GM18868 (cell line): ENCODE results near the gene RARRES2.

Experiments used
- ATAC-seq: cut with Tn5 transposase; IDR thresholded peaks from one replicate; pipeline ENCODE4 v1.9.1; 2021; ENCODE audit warnings: mild to moderate bottlenecking, moderate library complexity; ENCODE audit not compliant: unreplicated experiment

Gene RARRES2

DNA sequence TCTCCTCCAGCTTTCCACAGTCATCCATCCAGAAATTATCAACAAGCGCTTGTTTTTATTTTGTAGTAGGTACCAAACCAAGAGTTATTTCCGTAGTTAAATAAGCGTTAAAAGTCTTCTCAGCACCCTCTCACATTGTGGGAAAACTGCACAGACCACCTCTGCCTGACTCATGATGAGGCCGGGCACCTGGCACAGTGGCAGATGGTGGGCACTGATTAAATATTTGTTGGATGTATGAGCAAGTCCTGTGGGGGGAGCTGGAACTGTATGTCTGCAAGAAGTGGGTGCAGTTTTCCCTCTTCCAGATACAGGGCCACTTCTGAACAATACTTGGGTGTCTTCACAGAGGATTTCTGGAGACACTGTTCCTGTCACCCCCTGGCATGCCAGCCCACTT is 21.9 kb upstream of the RARRES2 start:
- ATAC-seq: no peak

DNA sequence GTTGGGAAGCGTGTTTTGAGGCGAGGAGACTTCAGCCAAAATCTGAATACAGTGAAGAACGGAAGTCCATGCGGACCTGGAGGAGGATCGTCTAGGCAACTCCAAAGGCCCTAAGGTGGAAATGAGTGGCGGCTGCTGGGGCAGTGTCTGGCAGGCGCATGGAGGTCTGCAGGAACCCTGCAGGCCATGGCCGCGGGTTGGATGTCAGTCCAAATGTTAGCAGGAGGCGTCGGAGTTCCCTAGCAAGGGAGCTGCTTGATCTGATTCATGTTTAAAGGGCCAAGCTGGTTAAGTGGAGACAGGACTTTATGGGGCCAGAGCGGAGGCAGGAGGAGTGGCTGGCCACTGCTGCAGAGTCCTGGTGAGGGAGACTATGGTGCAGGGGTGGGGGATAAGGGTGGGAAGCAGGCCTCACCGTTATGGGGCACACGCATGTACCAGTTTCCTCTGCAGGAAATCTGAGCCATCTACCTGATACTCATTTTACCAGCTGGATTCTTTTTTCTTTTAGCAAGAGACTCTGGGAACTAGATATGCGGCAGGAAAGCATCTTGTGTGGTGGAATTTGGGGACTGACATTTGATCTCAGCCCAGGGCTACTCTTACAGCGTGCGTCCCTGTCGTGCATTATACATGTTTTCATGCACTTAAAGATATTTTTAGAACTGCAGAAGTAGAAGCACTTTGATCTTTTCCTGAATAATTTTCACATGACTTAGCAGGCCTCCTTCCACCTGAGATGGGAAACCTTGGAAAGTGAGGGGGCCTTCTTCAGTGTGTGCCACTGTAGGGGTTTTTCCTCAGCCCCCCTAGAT is 20.6 kb upstream of the RARRES2 start:
- ATAC-seq: no peak

DNA sequence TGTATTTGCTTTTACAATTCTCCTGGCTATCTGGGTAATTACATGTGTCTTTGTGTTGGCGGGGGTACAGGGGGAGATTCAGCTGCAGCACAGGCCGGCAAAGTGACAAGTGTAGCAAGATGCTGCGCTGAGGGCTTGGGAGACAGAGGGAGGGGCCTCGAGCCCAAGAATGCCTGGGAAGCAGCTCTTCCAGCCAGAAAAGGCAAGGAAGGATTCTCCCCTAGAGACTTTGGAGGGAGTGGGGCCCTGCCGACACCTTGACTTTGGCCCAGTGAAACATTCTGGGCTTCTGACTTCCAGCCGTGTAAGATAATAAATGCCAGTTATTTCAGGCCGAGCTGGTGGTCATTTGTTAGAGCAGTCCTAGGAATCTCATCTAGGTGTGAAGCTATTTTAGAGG is 20.0 kb upstream of the RARRES2 start:
- no peak for ATAC-seq

DNA sequence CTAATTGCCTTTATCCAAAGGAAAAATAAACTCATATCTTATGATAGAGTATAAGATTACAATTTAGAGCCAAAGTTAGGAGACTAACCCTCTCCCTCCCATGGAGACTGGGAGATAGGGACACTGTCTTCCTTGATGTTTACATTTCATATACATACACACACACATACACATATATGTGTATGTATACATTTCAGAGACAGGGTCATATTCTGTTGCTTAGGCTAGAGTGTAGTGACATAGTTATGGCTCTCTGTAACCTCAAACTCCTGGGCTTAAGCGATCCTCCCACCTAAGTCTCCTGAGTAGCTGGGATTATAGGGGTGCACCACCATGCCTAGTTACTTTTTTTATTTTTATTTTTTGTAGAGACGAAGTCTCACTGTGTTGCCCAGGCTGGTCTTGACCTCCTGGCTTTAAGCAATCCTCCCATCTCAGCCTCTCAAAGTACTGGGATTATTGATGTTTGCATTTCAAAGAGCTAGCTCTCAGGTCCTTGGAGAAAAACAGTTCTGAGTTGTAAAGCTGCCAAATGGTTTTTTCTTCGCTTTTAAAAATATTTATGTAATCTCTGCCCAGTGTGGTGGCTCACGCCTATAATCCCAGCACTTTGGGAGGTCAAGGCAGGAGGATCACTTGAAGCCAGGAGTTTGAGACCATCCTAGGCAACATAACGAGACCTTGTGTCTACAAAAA is 19.1 kb upstream of the RARRES2 start:
- ATAC-seq: no peak

DNA sequence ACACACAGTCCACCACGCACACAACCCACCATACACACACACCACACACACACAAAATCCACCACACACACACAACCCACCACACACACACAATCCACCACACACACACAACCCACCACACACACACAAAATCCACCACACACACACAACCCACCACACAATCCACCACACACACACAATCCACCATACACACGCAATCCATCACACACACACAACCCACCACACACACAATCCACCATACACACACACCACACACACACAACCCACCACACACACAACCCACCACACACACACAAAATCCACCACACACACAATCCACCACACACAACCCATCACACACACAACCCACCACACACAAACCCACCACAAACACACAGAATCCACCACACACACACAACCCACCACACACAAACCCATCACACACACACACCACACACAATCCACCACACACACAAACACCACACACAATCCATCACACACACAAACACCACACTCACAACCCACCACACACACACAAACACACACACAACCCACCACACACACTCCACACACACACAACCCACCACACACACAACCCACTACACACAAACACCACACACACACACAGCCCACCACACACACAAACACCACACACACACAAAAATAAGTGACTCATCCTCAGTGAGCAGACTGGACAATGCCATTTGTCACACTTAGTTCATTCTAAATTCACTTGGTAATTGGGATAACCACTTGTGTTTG is 18.4 kb upstream of the RARRES2 start:
- ATAC-seq: no peak

DNA sequence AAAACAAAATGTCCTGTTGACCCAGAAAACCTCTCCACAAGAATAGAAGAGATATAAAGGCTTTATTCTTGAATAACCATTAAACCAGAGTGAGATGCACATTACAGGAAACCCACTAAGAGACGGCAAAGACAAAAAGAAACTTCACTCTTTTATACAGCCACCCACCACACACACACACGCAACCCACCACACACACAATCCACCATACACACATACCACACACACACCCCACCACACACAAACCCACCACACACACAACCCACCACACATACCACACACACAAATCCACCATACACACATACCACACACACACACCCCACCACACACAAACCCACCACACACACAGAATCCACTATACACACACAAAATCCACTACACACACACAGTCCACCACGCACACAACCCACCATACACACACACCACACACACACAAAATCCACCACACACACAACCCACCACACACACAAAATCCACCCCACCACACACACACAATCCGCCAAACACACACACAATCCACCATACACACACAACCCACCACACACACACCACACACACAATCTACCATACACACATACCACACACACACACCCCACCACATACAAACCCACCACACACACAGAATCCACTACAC is 17.7 kb upstream of the RARRES2 start:
- no peak for ATAC-seq

DNA sequence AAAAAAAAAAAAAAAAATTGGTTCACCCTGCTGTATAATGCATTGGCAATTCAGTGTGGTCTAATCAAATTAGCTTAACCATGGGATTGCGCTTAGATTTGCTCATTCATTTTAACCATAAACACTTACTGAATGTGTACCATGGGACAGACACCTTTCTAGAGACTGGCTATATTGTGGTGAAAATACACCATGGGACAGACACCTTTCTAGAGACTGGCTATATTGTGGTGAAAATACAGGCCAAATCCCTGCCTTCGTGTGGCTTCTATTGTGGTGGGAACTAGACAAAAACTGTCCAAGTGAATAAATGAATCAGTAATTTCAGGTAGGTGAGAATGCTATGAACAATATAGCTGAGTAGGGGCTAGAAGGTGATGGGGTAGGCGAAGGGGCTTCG is 17.0 kb upstream of the RARRES2 start:
- ATAC-seq: no peak

DNA sequence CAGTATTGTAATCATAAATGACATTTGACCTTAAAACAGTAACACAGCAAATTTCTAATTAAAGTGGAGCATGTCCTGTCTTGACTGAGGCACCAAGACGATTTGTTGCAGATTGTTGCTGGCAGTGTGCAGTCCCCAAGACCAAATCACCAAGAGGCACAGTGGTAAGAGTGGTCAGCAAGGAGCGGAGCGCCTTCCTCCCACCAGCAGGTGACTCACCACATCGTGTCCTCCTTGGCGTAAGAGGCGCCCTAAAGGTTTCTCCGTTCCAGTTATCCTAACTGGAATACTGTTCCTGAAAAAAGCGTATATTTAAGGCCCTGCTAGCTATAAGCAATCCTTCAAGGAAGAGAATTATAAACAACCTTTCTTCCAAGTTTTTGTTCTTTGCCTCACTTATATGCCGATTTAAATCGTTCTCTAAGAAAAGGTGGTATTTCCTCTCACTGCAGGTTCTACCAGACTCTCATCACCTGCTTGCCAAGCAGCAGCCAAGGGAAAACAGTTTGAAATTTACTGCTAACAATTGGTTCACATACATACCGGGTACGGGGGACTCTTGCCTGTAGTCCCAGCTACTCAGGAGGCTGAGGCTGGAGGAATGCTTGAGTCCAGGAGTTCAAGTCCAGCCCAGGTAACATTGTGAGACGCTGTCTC is 16.5 kb upstream of the RARRES2 start:
- peak; percentile 5 for ATAC-seq

DNA sequence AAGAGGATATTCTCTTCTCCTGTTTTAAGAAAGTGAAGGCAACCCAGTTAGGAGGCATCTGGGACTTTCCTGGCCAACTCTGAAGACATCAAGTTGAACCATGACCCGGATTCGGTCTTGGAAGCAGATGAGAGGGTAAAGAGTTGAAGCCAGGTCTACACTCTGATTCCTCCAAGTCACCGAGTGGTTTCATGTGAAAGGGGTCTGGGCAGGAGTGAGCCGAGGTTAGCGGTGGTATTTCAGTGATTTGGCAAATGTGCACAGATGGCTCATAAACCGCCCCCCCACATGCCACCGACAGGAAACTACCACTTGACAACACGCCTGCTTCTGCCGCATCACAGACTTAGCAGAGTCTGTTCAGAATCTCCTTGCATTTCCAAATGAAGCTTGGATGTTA is 15.8 kb upstream of the RARRES2 start:
- peak; percentile 71 for ATAC-seq

DNA sequence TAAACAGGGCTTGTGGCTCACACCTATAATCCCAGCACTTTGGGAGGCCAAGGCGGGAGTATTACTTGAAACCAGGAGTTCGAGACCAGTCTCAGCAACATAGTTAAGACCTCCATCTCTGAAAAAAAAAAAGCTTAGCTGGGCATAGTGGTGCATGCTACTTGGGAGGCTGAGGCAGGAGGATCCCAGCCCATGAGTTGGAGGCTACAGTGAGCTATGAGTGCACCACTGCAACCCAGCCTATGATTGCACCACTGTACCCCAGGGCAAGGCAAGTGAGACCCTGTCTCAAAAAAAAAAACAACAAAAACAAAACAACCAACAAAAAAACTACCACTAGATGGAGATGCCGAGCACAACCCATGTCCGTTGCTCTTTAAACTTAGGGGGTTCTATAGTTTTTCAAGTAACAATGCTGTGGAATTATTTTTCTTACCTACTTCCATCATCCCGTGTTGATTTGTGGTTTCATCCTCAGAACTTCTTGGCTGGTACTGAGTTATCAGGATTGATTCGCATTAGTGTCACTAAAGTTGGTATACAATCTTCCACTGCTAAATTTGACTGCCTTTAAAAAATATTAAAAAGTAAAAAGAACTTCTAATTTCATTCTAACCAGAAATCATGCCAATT is 15.0 kb upstream of the RARRES2 start:
- ATAC-seq: no peak

DNA sequence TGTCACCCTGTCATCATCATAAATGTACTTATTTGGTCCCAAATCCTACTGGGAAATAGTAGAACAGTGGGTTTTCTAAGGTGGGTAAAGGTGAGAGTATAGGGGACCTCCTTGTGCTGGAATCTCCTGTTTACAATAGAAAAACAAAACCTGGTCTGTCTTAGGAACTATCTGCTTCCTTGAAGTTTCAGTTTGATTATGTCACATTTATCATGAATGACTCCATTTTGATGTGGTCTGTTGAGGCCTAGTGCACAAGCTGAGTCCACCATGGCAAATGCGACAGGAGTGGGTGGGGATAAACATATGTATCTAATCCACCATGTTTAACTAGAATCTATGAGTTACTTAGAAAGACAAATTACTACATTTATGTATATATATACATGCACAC is 14.2 kb upstream of the RARRES2 start:
- ATAC-seq: no peak

DNA sequence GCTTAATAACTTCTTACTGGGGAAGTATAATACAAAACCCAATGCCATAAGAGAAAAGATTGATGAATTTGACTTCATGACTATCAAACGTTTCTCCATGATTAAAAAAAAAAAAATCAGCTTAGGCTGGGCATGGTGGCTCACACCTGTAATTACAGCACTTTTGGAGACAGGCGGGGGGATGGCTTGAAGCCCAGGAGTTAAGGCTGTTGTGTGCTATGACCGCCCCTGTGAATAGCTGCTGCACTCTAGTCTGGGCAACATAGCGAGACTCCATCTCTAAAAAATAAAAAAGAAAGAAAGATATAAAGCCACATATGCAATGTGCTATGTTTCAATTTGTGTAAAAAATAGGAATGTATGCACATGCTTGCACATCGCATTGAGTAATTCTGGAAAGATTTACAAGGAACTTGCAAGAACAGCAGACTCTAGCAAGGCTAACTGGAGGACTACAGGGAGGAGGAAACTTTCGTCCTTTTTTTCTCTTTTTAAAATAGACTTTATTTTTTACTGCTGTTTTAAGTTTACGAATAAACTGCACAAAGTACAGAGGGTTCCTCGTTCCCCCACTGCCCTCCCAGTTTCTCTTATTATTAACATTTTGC is 10.3 kb upstream of the RARRES2 start:
- no peak for ATAC-seq

DNA sequence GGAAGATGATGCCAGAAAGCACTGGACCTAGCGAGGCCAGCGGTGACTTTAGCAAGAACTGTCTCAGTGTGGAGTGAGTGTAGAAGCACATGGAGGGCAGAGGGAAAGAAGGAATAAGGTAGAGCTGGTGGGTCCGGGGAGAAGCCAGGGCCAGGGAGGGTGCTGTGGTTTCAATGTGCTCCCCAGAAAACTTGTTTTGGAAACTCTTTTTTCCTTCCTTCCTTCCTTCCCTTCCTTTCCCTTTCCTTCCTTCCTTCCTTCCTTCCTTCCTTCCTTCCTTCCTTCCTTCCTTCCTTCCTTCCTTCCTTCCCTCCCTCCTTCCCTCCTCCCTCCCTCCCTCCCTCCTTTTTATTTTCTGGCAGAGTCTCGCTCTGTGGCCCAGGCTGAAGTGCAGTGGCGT is 5.5 kb upstream of the RARRES2 start:
- ATAC-seq: no peak

DNA sequence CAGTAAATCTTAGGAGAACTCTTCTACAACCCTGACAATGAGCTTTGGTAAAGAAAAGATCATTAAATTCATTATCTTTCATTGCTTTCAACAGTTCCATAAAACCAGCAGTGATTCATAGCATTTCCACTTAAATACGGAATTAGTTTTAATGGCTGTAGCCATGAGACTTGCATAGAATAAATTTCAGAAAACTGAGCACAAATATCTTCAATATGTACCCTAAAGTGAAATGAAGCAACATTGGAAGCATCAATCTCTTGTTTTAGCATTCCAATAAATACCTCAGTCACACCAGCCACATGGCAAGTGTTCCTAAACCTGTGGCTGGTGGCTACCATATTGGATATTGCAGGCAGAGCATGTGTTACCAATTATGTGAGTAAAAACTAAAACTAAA is 3.6 kb upstream of the RARRES2 start:
- ATAC-seq: no peak

DNA sequence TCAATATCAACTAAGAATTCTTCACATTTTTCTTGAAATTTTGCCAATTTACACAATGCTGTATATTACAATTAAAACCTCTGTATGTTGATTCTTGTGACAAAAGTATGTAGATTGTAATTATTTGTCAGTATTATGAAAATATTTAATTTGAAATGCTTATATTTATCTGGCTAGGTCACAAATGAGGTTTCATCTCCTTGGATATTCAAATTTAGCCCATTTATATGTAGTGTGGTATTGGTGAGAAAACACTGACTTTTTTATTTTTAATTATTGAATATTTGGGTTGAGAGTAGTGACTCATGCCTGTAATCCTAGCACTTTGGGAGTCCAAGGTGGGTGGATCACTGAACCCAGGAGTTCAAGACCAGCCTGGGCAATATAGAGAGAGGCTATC is 2.9 kb upstream of the RARRES2 start:
- no peak for ATAC-seq

DNA sequence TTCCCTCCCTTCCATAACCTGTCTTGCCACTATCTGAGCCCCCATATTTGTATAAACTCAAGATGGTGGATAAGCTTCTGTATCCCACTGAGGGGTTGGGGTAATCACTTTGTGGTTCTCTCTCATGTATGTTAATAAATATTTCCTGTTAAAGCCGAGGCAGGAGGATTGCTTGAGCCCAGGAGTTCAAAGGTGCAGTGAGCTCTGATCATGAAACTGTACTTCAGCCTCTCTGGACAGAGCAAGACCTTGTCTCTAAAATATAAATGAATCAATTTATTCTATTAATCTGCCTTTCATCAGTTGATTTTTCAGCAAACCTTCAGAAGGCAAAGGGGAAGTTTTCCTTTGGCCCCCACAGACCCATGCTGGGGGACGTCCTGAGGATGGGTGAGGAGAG is 1.8 kb upstream of the RARRES2 start:
- ATAC-seq: no peak

DNA sequence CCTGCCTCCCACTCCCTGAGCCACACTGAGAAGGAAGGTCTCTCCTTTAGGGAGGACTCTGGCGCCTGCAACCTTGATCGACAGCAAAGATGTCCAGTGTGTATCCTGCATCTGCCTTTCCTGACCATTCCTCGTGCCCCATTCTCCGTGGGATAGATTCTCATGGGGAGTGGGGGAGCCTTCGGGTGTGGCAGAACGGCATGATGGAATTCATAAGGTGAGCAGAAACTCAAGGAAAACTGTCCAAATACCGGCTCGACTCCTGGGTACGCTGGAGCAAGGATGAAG is 636 bp upstream of the RARRES2 start:
- ATAC-seq: no peak

DNA sequence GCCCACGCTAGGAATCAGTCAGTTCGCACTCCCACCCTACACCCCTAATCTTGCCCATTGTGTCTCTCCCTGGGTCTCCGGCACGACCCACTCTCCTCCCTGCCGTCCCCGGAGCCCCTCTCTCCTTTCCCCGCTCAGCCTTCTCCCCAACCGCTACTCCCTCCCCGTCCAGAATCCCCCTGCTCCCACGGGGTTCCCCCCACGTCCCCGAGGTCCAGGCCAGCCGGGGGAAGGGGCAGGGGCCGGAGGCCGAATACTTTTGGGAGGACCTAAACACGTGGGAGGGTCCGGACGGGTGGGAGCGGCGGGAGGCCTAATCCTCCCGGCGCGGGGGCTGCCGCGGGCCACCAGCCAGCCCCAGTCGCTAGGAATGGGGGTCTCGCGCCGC is 560 bp downstream of the RARRES2 start:
- ATAC-seq: no peak

DNA sequence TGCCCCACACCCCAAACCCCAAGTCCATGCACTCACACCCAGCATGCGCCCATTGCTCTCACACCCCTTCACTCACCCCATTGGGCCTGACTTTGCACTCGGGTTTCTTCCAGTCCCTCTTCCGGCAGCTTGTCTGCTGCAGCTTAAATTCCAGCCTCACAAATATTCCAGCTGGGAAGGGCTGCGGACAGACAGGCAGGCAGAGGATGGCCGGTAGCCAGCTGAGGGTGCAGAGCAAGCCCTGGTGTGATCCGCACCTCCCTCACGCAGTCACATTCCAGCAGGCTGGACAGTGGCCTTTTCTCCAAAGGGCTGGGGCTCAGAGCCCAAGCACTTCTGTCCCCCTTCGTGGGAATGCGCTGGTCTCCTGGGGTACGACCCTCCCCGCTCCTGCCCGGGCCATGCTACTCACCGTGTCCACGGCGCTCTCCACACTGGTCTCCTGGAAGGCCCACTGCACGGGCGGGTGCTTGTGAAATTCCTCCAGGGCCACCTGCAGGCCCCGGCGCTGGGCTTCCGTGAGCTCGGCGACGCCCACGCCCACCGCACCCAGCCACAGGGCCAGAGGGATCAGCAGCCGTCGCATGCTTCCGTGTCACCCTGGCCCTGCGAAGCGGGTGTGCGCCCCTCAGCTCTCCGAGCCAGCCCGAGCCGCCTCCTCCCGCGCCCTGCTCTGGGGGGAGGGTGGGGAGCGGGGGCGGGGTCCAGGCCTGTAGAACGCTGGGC is 1.2 kb downstream of the RARRES2 start:
- no peak for ATAC-seq

DNA sequence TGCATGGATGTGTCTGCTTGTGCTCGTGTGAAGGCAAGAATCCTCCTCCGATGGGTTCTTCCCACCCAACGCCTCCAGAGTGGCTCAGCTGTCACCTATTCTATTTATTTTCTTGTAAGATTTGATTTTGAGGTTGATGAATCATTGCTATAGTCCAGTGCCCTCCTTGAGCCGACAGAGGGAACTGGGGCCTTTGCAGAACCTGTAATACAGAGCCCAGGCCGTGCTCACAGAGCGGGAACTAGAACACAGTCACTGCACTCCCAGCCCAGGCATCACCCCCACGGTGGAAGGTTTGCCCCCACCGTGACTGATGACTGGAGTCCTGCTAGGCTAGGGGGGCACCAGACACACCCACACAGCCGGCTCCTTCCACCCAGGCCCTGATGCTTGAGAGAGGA is 2.0 kb downstream of the RARRES2 start:
- ATAC-seq: peak; percentile 62
